DMS53 treated with DMSO at 0.1 percent for 48 hours (cell line): Measurements from ENCODE around the gene OR2G2.

Experiments used
- DNase-seq: peaks from one replicate; lab custom pipeline; 2025; ENCODE audit not compliant: unreplicated experiment; lab: John Stamatoyannopoulos, UW

Gene OR2G2

GRCh38 chr1:247588060-247588459 is at the start of gene OR2G2:
Gene OR2G2, plus strand, starts transcription at chr1:247588360. Its CDS starts 0 bp downstream, at chr1:247588360.
- DNase-seq = no peak

GRCh38 chr1:247538561-247538960 is 49.6 kb upstream of the OR2G2 start:
- no peak for DNase-seq

- DNase-seq = no peak
These were observed 48.9 kb upstream of the OR2G2 start for GRCh38 chr1:247539215-247539614.

- DNase-seq = no peak
These were observed 47.6 kb upstream of the OR2G2 start for GRCh38 chr1:247540581-247540980.

- no peak for DNase-seq
These were observed 45.3 kb upstream of the OR2G2 start for GRCh38 chr1:247542811-247543210.

GRCh38 chr1:247548092-247548491 is 40.1 kb upstream of the OR2G2 start:
- no peak for DNase-seq

- DNase-seq = no peak
These were observed 39.4 kb upstream of the OR2G2 start, which contains the start of gene GCSAML for GRCh38 chr1:247548769-247549182. Gene GCSAML, plus strand, starts transcription at chr1:247549134. Its CDS starts 58 bp downstream, at chr1:247549192.

- no peak for DNase-seq
These were observed 36.4 kb upstream of the OR2G2 start for GRCh38 chr1:247551721-247552120.

GRCh38 chr1:247552231-247552630 is 35.9 kb upstream of the OR2G2 start:
- no peak for DNase-seq

GRCh38 chr1:247557926-247558674 is 30.1 kb upstream of the OR2G2 start:
- no peak for DNase-seq

GRCh38 chr1:247561711-247562110 is 26.4 kb upstream of the OR2G2 start:
- DNase-seq = no peak

GRCh38 chr1:247562198-247562597 is 26.0 kb upstream of the OR2G2 start:
- DNase-seq = no peak

- DNase-seq = no peak
These were observed 13.9 kb upstream of the OR2G2 start for GRCh38 chr1:247574236-247574635.

GRCh38 chr1:247574664-247575063 is 13.5 kb upstream of the OR2G2 start:
- no peak for DNase-seq

- peak; percentile 10 for DNase-seq
These were observed 11.6 kb upstream of the OR2G2 start for GRCh38 chr1:247576514-247576913.

- DNase-seq = no peak
These were observed 9.2 kb upstream of the OR2G2 start for GRCh38 chr1:247578946-247579460.

GRCh38 chr1:247605286-247605685 is 17.1 kb downstream of the OR2G2 start, which contains the start of gene OR2G3:
Gene OR2G3, plus strand, starts transcription at chr1:247605586. Its CDS starts 0 bp downstream, at chr1:247605586.
- no peak for DNase-seq

GRCh38 chr1:247613405-247613804 is 25.2 kb downstream of the OR2G2 start:
- no peak for DNase-seq

GRCh38 chr1:247614625-247615024 is 26.5 kb downstream of the OR2G2 start:
- DNase-seq = no peak

GRCh38 chr1:247627951-247628350 is 39.8 kb downstream of the OR2G2 start:
- no peak for DNase-seq

GRCh38 chr1:247638011-247638410 is 49.9 kb downstream of the OR2G2 start:
- no peak for DNase-seq

GRCh38 chr1:247638781-247639180 is 50.6 kb downstream of the OR2G2 start:
- DNase-seq = no peak
